ENCODE measurements around the gene FADS6.

FADS6 gene

GRCh38 chr17:74892013-74892841 lies 1.2 kb downstream of the FADS6 start:
- no peak for DNase-seq (ENCODE audit: low read depth in 4 of 4, low spot score in 1 of 4)

GRCh38 chr17:74890554-74890953 lies 2.9 kb downstream of the FADS6 start:
- DNase-seq (ENCODE audit: low read depth in 4 of 4, low spot score in 1 of 4): no peak

GRCh38 chr17:74888469-74888868 lies 5.0 kb downstream of the FADS6 start:
- no peak for DNase-seq (ENCODE audit: low read depth in 4 of 4, low spot score in 1 of 4)

- DNase-seq (ENCODE audit: low read depth in 4 of 4, low spot score in 1 of 4): no peak
Observed at GRCh38 chr17:74883241-74883745, 10.1 kb downstream of the FADS6 start.

GRCh38 chr17:74882517-74883240 lies 10.8 kb downstream of the FADS6 start:
- no peak for DNase-seq (ENCODE audit: low read depth in 4 of 4, low spot score in 1 of 4)

DNA sequence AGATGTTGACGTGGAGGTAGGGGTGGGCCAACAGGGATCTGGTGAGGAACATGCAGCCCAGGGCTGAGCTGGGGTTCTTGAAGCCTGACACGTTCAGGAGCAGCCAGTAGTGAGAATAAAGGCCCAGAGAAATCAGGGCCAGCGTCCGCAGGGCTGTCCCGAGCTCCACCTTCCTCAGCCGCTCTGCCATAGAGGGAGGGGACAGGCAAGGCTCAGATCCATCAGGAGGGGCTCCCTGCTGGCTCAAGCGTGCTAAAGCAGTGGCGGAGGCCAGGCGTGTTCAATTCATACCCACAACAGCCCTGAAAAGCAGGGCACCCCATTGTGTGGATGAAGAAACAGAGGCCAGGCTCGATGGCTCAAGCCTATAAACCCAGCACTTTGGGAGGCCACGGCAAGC lies 12.4 kb downstream of the FADS6 start:
- no peak for DNase-seq (ENCODE audit: low read depth in 4 of 4, low spot score in 1 of 4)

- no peak for DNase-seq (ENCODE audit: low read depth in 4 of 4, low spot score in 1 of 4)
Observed at GRCh38 chr17:74879308-74879707, 14.1 kb downstream of the FADS6 start.

GRCh38 chr17:74878658-74879057 lies 14.8 kb downstream of the FADS6 start:
- no peak for DNase-seq (ENCODE audit: low read depth in 4 of 4, low spot score in 1 of 4)

- DNase-seq (ENCODE audit: low read depth in 4 of 4, low spot score in 1 of 4): no peak
Observed at GRCh38 chr17:74877592-74878548, 15.6 kb downstream of the FADS6 start.

GRCh38 chr17:74875977-74876593 lies 17.3 kb downstream of the FADS6 start:
- DNase-seq (ENCODE audit: low read depth in 4 of 4, low spot score in 1 of 4): no peak

DNA sequence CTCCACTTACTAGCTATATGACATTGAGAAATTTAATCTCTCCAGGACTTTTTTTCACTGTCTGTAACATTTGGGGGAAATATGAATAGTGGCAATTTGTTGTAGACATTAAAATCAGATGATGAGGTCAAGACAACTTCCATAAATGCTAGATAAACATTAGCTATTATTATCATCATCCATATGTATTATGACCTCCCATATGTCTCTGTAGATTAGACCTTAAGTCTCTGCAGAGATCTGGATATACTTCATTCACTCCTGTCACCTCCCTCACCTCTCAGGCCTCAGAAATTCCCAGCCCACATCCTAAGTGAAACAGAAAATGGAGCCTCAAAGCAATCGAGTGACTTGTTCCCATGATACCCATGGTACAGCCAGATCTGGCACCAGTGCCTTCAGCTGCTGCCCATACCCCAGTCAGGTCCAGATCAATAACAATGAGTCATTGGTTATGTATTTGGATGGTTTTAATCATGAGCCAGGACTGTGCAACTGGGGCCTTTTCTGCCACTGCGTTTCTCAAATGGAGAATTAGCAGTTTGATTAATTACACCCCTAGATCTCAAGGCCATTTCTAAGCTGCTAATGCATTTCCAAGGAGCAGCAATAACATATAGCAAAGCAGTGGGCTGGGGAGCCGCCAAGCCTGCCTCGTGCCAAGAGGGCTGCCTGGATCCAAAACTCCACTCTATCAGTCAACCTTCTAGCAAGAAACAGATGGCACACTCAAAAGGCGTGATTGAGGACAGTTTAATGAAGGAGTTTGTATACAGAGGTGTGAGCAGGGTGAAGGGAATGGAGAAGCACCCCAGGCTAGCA lies 18.1 kb downstream of the FADS6 start:
- DNase-seq (ENCODE audit: low read depth in 4 of 4, low spot score in 1 of 4): no peak

DNA sequence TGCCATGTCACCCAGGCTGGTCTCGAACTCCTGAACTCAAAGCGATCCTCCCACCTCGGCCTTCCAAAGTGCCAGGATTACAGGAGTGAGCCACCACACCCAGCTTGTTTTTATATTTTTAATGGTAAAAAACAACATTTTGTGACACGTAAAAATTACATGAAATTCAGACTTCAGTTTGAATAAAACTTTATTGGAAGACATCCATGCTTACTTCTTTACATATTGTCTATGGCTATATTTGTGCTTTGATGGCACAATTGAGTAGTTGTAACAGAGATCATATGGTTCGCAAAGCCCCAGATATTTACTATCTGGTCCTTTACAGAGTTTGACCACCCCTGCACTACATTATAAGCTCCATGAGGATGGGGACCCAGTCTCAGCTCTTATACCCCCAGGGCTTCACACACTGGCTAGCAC lies 18.8 kb downstream of the FADS6 start:
- no peak for DNase-seq (ENCODE audit: low read depth in 4 of 4, low spot score in 1 of 4)

- no peak for DNase-seq (ENCODE audit: low read depth in 4 of 4, low spot score in 1 of 4)
Observed at GRCh38 chr17:74873874-74874614, 19.4 kb downstream of the FADS6 start.

DNA sequence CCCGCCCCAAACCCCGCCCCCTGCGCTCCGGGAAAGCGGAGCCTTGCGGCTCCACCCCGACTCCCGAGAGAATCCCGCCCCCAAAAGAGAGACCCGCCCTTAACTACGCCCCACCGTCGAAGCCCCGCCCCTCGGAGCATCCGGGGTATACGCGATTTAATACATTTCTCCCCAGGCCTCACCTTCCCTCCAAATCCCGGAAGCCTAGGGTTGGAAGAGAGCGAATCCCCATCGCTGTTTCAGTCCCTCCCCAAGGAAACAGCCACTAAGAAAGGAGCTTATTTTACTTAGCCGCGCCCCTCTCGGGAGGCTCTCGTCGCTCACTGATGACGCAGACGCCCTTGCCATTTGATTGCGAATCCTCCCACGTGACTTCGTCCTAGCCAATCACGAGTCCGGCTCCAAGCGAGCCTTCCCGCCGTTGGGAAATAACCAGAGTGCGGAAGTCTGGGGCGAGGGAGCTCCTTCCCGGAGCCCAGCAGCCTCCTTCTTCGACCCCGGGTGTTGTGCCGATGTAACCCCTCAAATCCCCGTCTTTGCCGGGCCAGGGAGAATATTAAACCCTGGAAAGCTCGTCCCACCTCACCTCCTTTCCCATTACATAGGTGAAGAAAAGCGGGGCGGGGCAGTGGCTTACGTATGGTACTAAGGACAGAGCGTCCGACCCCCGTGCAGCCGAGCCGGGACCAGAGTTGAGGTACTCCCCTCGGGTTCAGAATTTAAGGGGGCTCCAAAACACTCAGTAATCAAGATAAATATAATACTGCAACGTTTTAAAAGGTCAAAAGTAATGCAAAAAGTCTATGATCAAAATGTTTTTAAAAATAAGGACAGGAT lies 20.2 kb downstream of the FADS6 start:
- DNase-seq (ENCODE audit: low read depth in 4 of 4, low spot score in 1 of 4): peak; percentile 98 to 99 (median 98)

DNA sequence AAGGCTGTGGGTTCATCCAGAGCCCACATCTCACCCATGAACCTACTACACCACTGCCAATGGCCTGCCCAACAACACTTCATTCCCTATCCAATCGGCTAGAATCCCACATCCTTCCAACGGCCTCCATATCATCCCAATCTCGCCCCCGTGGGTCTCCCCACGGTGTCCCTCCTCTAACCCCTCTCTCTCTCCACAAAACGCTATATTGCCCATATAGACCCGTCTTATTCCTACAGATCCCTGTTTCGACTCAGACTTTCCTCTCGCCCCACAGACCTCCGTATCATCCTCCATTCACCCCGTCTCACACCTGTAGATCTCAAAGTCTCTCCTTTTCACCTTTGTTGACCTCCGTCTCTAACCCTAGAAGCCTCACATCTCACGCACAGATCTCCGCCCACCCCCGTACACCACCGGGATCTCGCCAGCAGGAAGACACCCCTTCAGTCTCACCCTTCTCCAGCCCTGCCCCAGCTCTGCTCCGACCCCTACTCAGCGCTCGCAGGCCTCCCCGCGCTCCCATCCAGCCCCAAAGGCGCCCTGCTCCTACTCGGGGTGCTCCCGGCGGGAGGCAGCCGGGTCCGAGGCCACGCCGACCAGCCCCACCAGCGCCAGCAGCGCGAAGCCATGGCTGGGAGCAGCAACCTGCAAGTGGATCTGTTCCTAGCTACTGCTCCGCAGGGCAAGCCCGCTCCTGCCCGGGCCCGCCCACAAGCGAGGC lies 21.0 kb downstream of the FADS6 start, which contains the start of gene FDXR:
Gene FDXR (minus strand): TSS at position 682 of the 724 bp plus-strand sequence. CDS start 50 bp downstream, at position 632.
- no peak for DNase-seq (ENCODE audit: low read depth in 4 of 4, low spot score in 1 of 4)

DNA sequence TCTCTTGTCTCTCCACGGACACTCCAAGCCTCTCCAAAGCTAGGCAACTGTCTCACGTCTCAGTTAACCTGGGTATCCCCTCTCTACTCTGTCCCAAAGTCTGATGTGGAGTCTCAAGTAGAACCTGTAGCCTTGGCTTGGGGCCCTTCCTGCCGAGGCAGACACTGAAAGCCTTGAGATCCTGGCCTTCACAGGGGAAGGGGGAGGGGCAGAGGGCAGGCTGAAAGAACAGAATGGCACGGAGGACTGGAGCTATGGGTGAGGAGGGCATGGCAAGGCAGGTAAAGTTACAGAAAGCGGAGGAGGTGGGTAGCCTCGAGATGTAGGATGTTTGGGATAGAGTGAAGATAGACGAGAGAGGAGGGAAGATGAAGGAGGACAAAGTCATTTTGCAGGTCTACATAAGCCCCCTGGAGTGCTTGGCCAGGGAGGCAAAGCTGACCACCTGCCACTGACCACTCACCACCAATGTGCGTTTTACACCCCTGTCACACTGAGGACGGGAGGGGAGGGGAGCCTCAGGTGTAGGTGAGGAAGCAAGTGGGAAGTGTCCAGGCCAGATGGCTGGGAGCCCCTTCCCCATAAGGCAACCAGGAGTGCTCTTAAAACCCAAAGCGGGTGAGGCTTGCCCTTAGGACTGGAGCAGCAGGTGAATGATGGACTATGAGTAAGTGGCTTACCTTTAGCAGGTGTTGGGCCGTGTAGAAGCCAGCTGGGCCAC lies 21.9 kb downstream of the FADS6 start:
- no peak for DNase-seq (ENCODE audit: low read depth in 4 of 4, low spot score in 1 of 4)

- DNase-seq (ENCODE audit: low read depth in 4 of 4, low spot score in 1 of 4): no peak
Observed at GRCh38 chr17:74870512-74870911, 22.9 kb downstream of the FADS6 start.
